Fibroblast of skin of abdomen (primary cell): Measurements from ENCODE around the gene ITPRID1.

ENCODE experiments used
- DNase-seq: peaks from one replicate; pipeline ENCODE4 v3.0.0-alpha.2; 2013

Gene ITPRID1

DNA sequence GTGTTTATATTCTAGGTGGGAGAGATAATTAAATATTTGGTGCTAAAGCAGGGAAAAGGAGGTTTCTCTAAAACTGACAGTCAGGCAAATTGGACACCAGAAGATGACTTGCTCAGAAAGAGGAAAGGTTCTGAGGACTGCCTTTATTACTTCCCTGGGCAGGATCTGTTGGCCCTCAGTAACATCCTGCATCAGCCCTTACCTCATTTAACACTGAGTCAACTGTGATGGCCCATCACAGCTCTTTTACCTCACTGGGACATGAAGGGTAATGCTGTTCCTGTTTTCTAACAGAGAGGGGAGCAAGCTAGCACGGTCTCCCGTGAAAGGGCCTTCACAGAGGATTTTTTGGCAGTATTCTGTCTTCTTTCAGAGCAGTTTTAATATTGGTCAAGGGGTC lies 185.2 kb downstream of the ITPRID1 start:
- no peak for DNase-seq

DNA sequence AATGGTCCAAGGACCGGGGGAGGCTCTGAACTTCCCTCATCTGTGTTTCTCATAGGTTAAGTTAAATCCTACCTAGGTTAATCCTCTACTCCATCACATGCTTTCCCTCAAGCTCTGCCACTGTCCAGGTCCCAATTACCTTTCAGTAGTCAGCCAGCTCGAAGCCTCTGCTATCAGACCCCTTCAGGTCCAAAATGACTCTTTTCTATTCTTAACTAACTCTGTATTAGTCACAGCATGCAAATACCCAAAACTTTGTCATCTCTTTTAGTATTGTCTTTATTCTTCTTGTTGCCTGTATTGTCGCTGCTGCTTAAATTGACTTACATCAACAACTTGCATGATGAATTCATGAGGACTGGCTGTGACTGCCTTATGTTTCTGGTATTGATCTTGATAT lies 188.5 kb downstream of the ITPRID1 start:
- DNase-seq: no peak

DNA sequence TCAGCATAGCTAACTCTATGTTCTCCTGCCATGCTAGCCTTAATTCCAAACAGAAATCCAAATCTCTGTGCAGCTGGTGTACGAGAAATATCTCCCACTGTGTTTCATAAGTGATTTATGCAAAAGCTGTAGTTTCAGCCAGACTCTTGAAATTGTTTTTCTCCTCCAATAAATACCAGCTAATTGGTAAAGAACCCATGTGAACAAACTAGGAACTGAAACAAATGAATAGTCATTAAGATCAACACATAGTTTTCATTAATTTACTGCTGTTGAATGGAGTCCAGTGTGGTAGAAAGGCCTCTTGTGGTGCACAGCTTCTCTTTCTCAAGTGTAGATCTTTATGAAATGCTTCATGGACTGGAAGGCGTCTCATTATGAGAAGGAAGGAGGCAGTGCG lies 191.5 kb downstream of the ITPRID1 start:
- no peak for DNase-seq

DNA sequence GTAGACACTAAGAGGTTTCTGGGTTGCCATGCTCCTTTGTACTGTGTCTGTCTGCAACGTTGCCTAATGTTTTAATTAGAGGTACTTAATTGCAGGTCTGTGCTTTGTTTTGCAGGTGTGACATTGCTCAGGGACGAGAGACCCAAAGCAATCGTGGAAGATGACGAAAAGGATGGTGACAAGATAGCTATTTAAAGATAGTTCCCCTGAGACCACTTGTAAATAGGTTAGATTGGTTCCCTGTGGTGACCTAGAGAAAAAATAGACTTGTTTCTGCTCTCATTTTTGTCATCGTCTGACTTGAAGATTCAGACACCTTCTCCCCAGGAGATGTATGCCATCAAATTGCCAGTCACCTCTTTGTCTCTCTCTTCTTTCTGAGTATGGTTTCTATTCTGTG lies 193.2 kb downstream of the ITPRID1 start:
- DNase-seq: no peak
